OCI-LY3 (cell line): ENCODE data around the gene STIM1.
A peak's percentile ranks its signal among the peaks of the same experiment; 100 is the strongest.

Source experiments
- EZH2phosphoT487 ChIP-seq: fragments of 200-600 bp; shearing (Covaris generic); IDR thresholded peaks from 2 replicates; pipeline ENCODE4 v1.6.1; 2018; ENCODE audit warnings: antibody characterized with exemption, mixed run types, low read depth
- TF ChIP-seq, protein P1 (sequence below): fragments of 200-600, 300-600 bp; sonication (generic); IDR thresholded peaks from 2 replicates; pipeline ENCODE4 v1.5.1; 2014; ENCODE audit warnings: antibody characterized with exemption, low read length, low read depth

- TF ChIP-seq, protein P1, sequence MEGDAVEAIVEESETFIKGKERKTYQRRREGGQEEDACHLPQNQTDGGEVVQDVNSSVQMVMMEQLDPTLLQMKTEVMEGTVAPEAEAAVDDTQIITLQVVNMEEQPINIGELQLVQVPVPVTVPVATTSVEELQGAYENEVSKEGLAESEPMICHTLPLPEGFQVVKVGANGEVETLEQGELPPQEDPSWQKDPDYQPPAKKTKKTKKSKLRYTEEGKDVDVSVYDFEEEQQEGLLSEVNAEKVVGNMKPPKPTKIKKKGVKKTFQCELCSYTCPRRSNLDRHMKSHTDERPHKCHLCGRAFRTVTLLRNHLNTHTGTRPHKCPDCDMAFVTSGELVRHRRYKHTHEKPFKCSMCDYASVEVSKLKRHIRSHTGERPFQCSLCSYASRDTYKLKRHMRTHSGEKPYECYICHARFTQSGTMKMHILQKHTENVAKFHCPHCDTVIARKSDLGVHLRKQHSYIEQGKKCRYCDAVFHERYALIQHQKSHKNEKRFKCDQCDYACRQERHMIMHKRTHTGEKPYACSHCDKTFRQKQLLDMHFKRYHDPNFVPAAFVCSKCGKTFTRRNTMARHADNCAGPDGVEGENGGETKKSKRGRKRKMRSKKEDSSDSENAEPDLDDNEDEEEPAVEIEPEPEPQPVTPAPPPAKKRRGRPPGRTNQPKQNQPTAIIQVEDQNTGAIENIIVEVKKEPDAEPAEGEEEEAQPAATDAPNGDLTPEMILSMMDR = peak; percentile 81
- TF ChIP-seq EZH2phosphoT487 = no peak
Measured at GRCh38 chr11:3854977-3855807, at the start of gene STIM1.
